ENCODE measurements around the gene ZFP62.

- TF ChIP-seq EZH2 (IDR thresholded peaks at IDR 0.05; ENCODE audit: borderline replicate concordance, low read length) (no peak), CTCF (IDR thresholded peaks at IDR 0.05; ENCODE audit: low read length) (no peak)
These were observed 37.7 kb upstream of the ZFP62 start, which contains the start of gene BTNL8 for GRCh38 chr5:180898621-180899246.

Data from OCI-LY1 (cell line).